Measurements from ENCODE around the gene GRID2IP. TPM values are rescaled to one million over a fixed set of nuclear protein-coding genes. Genes with fewer than 3 reads are reported as not detected.

The GRID2IP gene
- total RNA-seq, 4 donors from 2014 or later = 0.21 to 0.49 TPM; not detected in 2

- Histone ChIP-seq H3K9me3 (no peaks in the 10 kb centered on the region), H3K27ac (no peak overlapping the region), H3K4me1 (no peaks in the 10 kb centered on the region), H3K27me3 (no peaks in the 10 kb centered on the region), H3K4me3 (no peak overlapping the region), H3K36me3 (no peaks in the 10 kb centered on the region)
- DNase-seq = no peak
- intact Hi-C loops (cut with DNase I; ENCODE audit: low total_unique reads) = no loop called here
- TF ChIP-seq CTCF (IDR thresholded peaks at IDR 0.05) (no peak), POLR2A (IDR thresholded peaks at IDR 0.05) (no peak)
These were observed 55.5 kb downstream of the GRID2IP start for GRCh38 chr7:6495597-6496262.

DNA sequence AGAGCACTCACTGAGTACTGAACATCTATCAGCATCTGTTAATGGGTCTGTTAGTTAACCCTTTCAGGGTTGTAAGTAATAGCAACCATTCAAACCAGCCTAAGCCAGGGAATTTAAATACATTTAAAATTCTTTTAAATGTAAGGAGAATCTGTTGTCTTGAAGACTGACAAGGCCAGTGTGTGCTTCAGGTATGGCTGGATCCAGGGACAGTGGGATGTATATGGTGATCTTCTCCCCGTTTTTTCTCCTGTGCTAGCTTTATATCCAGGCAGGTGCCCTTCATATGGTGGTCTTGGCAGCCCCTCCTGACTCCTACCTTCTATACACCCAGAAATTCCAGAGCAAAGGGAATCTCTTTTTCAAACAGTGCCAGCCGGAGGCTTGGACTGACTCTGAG lies 56.9 kb downstream of the GRID2IP start:
- Histone ChIP-seq H3K4me1 (no peaks in the 10 kb centered on the region), H3K27me3 (no peaks in the 10 kb centered on the region), H3K4me3 (no peak overlapping the region), H3K36me3 (no peaks in the 10 kb centered on the region), H3K27ac (no peak overlapping the region), H3K9me3 (no peaks in the 10 kb centered on the region)
- TF ChIP-seq POLR2A (IDR thresholded peaks at IDR 0.05) (no peak), CTCF (IDR thresholded peaks at IDR 0.05) (no peak)
- intact Hi-C loops (cut with DNase I; ENCODE audit: low total_unique reads) = no loop called here
- no peak for DNase-seq

- Histone ChIP-seq H3K36me3 (no peaks in the 10 kb centered on the region), H3K4me3 (no peak overlapping the region), H3K27me3 (no peaks in the 10 kb centered on the region), H3K9me3 (no peaks in the 10 kb centered on the region), H3K27ac (no peak overlapping the region), H3K4me1 (no peaks in the 10 kb centered on the region)
- no peak for DNase-seq
- no peak for TF ChIP-seq CTCF (IDR thresholded peaks at IDR 0.05)
- no peak for TF ChIP-seq POLR2A (IDR thresholded peaks at IDR 0.05)
- intact Hi-C loops (cut with DNase I; ENCODE audit: low total_unique reads) = no loop called here
These were observed 60.1 kb downstream of the GRID2IP start for GRCh38 chr7:6491194-6491593.

- intact Hi-C loops (cut with DNase I; ENCODE audit: low total_unique reads) = no loop called here
- TF ChIP-seq POLR2A (IDR thresholded peaks at IDR 0.05) (no peak), CTCF (IDR thresholded peaks at IDR 0.05) (no peak)
- Histone ChIP-seq H3K4me1 (peaks cover 0 to under 1% of the 10 kb centered on the region in 2 donors), H3K27me3 (no peaks in the 10 kb centered on the region), H3K27ac (no peak overlapping the region), H3K4me3 (no peak overlapping the region), H3K36me3 (no peaks in the 10 kb centered on the region), H3K9me3 (no peaks in the 10 kb centered on the region)
- no peak for DNase-seq
These were observed 61.6 kb downstream of the GRID2IP start for GRCh38 chr7:6489612-6490011.

- H3K36me3 ChIP-seq = no peaks in the 10 kb centered on the region
- intact Hi-C loops (cut with DNase I; ENCODE audit: low total_unique reads) = no loop called here
- H3K27me3 ChIP-seq = no peaks in the 10 kb centered on the region
- H3K27ac ChIP-seq = no peak overlapping the region
- H3K4me1 ChIP-seq = peaks cover 0 to 4% of the 10 kb centered on the region in 2 donors
- H3K9me3 ChIP-seq = no peaks in the 10 kb centered on the region
- DNase-seq = no peak
- H3K4me3 ChIP-seq = no peak overlapping the region
- TF ChIP-seq POLR2A (IDR thresholded peaks at IDR 0.05) = no peak
- TF ChIP-seq CTCF (IDR thresholded peaks at IDR 0.05) = no peak
These were observed 64.1 kb downstream of the GRID2IP start for GRCh38 chr7:6487184-6487545.

All from uterus (tissue), 4 donors.